ENCODE results near the gene PTGR3.

PTGR3 gene, protein sequence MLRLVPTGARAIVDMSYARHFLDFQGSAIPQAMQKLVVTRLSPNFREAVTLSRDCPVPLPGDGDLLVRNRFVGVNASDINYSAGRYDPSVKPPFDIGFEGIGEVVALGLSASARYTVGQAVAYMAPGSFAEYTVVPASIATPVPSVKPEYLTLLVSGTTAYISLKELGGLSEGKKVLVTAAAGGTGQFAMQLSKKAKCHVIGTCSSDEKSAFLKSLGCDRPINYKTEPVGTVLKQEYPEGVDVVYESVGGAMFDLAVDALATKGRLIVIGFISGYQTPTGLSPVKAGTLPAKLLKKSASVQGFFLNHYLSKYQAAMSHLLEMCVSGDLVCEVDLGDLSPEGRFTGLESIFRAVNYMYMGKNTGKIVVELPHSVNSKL

DNA sequence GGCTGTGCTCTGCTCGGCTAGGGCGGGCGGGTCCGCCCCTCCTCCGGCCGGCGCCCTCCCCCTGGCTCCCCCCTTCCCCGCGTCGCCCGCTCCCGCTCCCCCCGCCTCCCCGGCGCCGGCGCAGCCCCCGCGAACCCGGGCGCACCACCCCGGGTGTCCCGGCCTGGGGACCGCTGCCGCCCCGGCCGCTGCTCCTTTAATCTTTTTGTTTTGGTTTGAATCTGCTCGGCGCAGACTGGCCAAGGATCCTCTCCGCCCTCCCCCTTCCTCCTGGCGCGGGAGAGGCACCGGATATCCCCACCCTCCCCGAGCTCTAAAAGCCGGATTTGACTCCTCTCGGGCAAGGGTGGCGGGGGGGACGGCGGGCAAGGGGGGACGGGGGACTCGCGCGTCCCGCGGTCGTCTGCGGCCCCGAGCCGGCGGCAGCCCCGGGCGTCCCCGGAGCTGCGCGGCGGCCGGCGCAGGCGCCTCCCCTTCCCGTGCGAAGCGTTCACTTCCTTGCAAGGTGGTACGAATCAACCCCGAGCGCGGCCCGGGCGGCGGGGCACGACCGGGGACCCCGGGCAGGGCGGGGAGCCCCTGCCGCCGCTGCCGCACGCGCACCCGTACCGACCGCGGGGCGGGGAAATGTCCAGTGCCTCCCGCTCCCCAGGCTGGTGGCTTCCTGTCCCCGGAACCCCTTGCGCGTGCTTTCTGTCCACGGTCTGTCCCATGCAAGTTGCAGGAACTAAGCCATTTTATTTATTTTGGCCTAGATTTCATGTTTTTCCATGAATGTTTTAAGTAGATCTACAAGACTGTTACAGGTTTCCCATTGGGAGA, at the start of gene PTGR3:
TSS of gene PTGR3 (minus strand) at position 11 of the 822 bp plus-strand sequence. CDS start 81 bp downstream, outside the sequence.
- DNase-seq (ENCODE audit: extremely low spot score, insufficient read length, low read depth) (peak; percentile 64), FAIRE-seq (peak; percentile 82)

DNA sequence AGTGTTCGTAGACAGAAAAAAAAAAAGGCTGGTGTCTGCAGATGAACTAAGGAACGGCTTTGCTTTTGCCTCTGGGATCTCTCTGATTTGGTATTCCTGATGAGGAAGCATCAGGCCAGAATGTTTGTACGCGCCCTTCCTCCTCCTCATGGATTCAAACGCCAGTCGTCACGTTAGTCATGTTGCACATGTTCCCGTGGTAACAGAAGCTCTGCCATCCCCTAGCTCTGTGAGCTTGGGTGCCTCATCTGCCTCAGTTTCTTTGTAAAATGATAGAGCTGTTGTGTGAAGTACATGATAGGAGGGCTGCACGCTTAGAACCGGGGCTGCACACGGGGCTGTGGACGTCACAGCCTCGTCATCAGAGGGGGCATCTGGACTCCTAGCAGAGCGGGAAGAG, 48.7 kb upstream of the PTGR3 start:
- FAIRE-seq (no peak), DNase-seq (ENCODE audit: extremely low spot score, insufficient read length, low read depth) (no peak)

DNA sequence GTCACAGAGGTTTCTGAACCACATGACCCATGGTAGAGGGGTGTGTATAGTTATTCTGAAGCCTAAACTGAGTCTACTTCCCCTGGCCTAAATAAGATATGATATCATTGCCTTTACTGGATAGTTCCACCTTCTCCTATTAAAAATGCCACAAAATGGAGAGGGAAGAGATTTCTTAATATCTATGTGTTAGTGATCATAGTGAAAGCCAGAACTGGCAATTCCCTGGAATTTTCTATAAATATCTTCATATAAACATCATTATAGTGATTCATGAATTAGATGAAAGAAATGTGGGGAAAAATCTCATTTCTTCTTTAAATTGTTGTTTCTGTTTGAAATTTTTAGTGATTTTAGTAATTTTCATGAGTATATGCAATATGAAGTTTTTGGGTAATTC, 47.4 kb upstream of the PTGR3 start:
- DNase-seq (ENCODE audit: extremely low spot score, insufficient read length, low read depth) (no peak), FAIRE-seq (no peak)

DNA sequence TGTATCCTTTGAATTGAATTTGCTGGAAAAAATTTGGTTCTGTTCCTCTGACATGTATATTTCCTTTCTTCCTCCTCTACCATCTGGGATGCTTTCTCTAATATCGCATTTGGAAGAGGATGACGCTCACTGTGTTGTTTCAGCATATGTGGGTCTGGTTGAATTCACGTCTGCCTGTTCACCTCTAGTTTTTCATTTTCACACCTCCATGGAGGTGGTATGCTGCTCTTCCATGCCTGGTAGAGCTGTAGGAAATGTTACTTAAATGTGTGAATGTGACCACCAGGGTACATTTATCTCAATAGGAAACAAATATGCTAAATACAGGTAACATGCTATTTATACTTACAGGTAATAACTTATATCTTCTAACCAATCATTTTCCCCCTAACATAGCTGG, 46.2 kb upstream of the PTGR3 start:
- FAIRE-seq (no peak), DNase-seq (ENCODE audit: extremely low spot score, insufficient read length, low read depth) (no peak)

DNA sequence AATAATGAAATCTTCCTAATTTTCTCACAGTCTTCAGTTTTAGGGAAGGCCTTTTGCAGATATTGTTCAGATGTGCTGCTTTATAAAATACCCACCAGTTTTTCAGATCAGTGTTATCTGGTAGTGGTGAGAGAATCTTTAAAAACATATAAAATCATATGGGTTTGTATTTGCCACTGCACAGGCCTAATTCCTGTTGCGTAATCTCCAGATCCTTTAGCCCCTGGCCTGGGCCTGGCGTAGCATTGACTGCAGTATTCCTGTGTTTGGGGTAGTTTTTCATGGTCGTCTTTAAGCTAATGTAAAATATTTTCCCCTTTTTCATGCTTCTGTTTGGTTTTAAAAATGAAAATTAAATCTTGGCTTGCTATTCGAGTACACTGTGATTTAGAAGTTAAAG, 44.8 kb upstream of the PTGR3 start:
- FAIRE-seq (no peak), DNase-seq (ENCODE audit: extremely low spot score, insufficient read length, low read depth) (no peak)

DNA sequence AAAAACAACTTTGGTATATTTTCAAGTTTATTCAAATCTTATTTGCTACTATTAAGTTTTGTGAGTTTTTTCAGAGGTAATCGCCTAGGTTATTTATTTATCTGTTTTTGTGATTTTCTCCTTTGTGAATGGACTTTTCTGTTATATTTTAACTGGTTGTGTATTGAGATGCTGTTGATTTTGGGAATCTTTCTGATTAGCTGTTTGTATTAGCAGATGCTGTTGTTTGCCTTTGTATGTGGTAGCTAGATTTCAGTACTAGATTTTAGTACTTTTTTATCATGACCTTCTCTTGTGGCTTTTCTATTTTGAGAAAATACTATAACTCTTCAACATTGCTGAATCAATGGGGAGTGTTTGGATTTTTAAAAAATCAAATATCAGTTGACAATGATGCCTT, 44.1 kb upstream of the PTGR3 start:
- DNase-seq (ENCODE audit: extremely low spot score, insufficient read length, low read depth) = no peak
- FAIRE-seq = no peak

DNA sequence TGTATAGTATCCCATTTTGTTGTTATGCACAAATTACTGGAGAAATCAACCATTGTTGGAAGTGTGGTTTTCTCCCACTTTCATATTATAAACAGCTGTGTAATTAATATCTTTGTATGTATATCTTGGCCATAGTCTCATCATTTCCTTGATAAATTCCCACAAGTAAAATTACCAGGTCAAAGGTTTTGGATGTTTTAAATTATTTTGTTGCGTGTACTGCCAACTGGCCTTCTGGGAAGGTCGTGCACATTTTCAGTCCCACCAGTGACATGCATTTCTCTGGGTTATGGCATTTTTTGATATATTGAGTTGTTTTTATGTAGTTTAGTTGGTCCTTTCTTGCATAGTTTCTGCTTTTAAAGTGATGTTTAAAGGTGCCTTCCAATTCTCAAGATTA, 43.2 kb upstream of the PTGR3 start:
- FAIRE-seq = no peak
- no peak for DNase-seq (ENCODE audit: extremely low spot score, insufficient read length, low read depth)

DNA sequence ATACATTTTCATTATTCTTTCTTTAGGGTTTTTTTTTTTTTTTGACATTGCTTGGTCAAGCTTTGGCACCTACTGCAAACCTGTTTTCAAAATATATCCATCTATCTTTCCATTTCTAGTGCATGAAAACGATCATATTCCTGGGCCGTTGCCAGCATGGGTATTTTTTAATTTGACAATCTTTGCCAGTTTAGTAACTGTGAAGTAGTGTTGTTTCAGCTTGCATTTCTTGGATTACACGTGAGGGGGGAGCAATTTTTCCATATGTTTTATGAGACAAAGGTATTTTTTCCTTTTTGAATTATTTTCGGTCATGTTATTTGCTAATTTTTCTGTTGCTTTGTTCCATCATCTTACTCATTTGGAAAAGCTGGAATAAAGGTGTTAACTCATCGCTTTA, 42.5 kb upstream of the PTGR3 start:
- DNase-seq (ENCODE audit: extremely low spot score, insufficient read length, low read depth) (no peak), FAIRE-seq (no peak)

DNA sequence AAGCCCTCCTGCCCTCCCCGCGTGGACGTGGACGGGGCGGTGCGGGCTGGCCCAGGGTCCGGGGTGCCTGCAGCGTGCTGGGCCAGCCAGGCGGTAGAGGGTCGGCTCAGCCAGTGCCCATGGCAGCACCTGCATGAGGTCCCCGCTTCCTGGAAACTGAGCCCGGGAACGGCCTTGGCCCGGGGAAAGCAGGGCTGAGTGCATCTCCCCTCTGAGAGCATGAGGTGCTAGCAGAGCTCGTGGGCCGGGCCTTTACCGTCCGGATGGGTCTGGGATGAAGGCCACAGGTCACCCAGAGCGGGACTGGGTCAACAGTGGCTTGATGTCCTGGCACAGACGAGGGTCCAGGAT, 41.5 kb upstream of the PTGR3 start:
- DNase-seq (ENCODE audit: extremely low spot score, insufficient read length, low read depth) (no peak), FAIRE-seq (no peak)

DNA sequence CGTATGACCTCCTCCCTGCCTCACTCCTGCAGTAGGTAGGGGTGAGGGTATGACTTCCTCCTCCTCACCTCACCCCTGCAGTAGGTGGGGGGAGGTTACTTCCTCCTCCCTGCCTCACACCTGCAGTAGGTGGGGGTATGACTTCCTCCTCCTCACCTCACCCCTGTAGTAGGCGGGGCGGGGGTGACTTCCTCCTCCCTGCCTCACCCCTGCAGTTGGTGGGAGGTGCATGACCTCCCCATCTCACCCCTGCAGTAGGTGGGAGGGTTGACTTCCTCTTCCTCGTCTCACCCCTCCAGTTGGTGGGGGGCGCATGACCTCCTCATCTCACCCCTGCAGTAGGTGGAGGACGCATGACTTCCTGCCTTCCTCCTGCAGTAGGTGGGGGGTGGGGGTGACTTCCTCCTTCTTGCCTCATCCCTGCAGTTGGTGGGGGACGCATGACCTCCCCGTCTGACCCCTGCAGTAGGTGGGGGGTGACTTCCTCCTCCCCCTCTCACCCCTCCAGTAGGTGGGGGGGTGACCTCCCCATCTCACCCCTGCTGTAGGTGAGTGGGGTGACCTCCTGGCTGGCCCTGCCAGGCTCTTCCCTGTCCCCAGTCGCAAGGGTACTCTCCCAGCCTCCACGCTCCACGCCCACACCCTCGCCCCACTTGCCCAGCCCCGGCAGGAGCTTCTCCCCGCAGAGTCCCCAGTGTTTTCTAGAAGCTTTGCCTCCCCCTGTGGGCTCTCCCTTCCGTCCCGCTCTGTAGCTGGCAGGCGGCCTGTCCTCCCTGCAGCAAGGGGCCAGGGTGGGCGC, 40.9 kb upstream of the PTGR3 start:
- FAIRE-seq (no peak), DNase-seq (ENCODE audit: extremely low spot score, insufficient read length, low read depth) (no peak)

DNA sequence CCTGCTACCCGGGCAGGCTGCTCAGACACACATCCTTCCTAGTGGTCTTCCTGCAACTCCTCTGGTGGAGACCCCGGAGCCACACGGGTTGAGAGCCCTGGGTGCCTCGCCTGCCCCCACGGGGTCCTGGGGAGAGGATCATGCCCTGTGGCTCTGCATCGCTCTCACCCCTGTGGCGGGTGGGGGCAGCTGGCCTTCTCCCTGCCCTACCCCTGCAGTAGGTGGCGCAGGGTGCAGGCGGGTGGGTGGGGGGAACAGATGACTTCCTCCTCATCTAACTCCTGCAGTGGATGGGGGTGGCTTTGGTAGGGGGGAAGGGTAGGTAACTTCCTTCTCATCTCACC, 40.2 kb upstream of the PTGR3 start:
- DNase-seq (ENCODE audit: extremely low spot score, insufficient read length, low read depth) = no peak
- no peak for FAIRE-seq

DNA sequence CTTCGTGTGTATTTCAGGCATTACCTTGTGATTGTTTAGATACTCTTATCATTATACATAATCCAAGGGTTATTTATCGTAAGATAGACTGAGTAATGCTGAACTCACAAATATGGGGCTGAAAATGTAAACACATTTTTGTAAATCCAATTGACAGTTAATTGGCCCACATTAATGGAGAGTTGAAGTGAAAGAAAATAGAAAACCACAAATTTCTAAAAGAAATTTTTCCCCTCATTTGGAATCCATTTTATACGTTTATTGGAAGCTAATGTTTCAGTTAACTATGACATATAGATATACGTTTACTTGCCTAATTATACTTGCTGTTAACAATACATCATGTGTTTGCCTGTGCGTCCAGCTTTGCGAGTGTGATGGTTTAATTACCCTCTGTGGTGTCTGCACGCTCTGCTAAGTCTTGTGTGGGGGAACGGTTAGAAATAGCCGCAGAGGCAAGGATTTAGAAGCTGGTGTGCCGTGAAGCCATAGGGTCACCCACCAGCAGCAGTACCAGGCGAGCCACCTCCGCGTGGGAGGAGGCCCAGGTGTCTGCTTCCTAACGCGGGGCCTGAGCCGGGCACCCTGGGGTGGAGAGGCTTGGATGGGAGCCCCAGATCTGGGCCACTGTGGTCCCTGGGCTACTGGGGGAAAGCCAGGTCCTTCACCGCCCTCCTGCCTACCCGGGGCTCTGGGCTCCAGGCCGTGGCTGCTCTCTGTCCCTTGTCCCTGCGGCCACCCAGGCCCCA, 39.7 kb upstream of the PTGR3 start:
- FAIRE-seq = no peak
- no peak for DNase-seq (ENCODE audit: extremely low spot score, insufficient read length, low read depth)

DNA sequence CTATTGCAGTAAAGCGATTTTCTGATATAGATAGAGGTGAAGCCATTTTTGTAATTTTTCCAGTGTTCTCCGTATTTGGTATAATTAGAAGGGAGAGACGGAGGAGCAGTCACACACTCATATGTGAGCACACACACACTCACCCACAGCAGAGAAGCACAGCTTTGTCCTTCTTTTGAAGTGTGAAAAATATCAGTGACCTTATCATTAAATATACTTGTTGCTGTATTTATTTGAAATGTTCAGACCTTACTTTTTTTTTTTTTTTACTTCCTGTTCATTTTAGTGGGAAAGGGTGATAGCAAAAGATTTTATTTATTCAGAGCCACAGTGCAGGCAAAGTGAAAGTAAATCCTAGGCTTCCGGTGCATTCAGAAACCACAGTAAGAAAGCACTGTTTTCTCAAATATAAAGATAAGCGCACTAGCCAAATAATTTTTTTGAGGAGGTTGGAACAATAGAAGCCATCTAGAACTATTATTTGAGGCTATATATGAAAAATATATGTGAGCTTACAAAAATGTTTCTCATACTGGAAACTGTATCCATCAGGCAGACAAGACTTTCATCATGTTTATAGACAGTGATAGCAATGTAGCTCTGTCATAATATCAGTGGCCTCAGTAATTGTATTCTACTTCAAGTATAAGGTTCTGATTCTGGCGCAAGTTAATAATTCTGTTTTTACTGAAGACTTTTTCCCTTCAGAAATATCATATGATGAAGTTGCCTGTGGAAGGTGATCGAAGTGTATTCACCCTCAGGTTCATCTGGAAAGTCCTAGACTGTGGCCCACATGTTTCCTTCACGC, 38.9 kb upstream of the PTGR3 start:
- DNase-seq (ENCODE audit: extremely low spot score, insufficient read length, low read depth) (no peak), FAIRE-seq (peak; percentile 60)

DNA sequence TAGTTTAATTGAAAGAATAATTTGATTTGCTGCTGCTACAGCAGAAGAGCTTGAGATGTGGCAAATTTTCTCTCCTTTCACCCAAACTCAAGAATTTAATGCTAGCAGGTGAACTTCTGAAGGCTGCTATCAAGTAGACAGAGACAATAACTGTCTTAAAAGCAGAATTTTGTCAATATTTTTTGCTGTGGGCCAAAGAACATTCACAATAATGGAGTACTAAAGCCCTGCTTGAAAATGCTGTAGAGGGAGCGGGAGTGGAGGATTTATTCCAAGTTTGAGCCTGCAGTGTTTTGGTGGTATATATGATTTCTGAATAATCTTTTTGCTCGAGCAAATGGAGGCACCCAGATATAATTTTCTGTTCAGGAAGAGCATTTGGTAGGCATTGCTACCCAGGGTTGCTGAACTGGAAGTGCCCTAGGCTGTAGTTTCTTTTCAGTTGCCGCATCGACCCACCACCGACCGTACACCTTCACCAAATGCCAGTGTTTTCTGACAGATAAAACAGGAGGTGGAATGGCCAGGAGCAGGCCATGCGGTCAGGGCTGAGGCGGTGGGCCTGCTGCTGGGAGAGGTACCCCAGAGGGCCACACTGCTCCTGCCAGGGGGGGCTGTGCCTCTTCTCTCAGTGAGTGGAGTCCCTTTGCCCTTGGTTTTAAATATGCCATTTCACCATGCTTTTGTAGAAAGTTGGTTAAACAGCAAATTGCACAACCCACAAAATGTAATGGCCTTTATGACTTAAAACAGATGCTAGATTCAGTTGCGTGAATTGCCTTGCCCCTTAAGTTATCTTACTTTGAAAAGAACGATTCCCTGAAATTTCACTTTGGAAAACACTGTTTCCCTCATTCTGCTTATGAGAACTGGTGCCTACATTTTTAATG, 38.0 kb upstream of the PTGR3 start:
- DNase-seq (ENCODE audit: extremely low spot score, insufficient read length, low read depth) (no peak), FAIRE-seq (peak; percentile 41)

DNA sequence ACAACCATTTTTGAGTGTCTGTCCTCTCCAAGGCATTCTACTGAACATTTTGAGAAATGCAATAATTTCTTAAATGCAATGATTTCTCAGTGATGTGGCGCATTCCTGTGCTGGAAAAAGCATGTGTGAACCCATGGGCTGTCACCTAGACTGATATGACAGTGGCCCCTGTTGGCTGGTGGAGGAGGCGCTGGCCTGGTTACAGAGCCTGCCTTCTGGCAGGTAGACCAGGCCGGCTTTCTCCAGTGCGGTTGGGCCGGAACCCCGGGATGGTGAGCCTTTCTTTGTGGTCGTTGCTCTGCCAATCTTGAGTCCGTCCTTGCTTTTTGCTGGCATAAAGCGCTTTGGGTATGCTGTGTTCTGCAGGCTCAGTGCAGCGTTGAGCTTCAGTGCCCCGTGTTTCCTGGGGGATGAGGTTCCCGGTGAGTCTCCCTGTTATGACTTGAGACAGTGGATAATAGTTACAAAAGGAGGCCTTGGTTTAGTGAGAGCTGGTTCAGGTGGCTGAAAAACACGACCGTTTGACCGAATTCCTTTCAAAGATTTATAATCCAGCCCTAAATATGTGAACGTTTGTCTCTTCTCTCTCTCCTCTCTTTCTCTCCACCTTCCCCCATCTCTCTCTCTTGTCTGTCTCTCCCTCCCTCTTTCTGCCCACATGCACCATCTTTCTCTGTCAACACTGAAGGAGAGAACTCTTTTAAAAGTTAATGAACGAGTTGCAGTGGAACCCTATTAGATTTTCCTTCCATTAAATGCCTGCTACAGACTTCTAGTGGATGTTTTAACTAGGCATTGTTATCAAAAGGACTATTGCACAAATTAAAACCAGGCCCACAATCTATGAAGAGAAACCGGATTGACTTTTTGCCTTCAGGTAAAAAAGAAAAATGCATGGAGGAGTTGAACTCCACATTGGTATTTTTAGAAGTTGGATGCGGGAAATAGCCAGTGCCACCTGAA, 35.7 kb upstream of the PTGR3 start:
- DNase-seq (ENCODE audit: extremely low spot score, insufficient read length, low read depth) (no peak), FAIRE-seq (no peak)

DNA sequence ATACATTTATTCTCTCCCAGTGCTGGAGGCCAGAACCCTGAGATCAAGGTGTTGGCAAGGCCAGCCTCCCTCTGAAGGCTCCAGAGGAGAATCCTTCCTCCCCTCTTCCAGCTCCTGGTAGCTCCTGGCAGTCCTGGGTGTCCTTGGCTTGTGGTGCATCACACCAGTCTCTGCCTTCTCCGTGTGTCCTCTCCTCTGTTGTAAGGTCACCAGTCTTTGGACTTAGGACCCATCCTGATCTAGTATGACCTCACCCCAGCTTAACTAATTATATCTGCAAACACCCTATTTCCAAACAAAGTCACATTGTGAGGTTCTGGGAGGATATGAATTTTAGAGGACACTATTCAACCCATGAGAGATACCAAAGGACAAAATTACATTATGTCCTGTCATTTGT, 32.8 kb upstream of the PTGR3 start:
- FAIRE-seq (peak; percentile 36), DNase-seq (ENCODE audit: extremely low spot score, insufficient read length, low read depth) (no peak)

DNA sequence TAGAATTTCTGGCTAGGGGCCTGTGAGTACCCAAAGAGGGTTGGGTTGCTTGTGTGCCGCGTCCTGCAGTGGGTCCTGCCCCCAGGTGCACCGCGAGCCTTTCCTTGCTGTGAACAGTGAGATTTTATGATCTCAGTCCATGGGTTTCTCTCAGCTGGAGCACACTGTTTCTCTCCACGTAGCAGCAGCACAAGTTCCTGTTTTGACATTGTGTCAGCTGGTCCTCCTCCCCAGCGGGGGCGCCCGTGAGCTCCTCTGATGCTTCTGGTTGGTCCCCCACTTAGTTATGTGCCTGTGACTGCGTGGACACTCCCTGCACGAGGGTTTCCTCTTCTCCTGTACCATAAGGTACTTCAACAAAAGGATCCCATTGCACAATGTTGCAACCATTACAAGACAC, 31.5 kb upstream of the PTGR3 start:
- DNase-seq (ENCODE audit: extremely low spot score, insufficient read length, low read depth) (no peak), FAIRE-seq (no peak)
